ENCODE measurements around the gene CHID1.

CHID1 gene

DNA sequence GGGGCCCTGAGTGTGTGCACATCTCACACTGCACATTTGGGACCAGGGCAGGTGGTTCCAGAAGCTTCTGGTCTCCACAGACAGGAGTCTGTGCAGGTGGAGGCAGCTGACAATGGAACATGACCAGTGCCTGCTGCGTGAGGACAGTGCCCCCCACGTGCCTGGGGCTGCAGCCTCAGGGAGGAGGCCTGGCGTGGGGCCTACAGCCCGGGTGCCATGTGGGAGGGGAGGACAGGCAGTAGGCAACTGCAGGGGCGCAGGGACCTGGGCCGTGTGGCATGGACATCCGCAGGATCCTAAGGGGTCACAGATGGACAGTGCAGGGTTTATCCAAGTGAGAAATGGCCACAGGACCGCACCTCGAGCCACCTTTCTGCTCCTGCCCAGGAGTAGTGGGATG lies 39.1 kb downstream of the CHID1 start:
- Mint-ChIP-seq H3K36me3 (ENCODE audit: low read depth) (no peaks in the 10 kb centered on the region), H3K4me1 (ENCODE audit: low read depth) (no peaks in the 10 kb centered on the region), H3K27ac (no peak overlapping the region), H3K27me3 (ENCODE audit: low read depth) (no peaks in the 10 kb centered on the region), H3K9me3 (no peaks in the 10 kb centered on the region), H3K4me3 (no peak overlapping the region)

DNA sequence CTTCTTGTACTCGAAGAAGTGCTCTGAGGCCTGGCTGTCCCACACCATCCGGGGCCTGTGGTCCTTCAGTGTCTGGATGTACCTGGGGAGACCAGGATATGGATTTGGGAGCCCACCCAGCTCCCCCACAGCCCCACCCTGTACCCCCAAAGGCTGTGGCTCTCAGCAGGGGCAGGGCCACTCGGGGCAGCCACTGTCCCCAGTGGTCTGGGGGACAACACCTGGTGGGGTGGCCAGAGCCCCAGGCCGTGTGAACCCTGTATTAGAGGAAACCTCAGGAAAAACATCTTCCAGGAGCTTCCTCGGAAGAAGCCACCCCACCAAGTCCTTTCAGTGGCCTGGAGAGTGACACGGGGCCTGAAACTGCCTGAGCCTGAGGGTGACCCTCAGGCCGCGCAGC lies 40.2 kb downstream of the CHID1 start:
- no peak overlapping the region for H3K27ac Mint-ChIP-seq
- H3K27me3 Mint-ChIP-seq (ENCODE audit: low read depth) = no peaks in the 10 kb centered on the region
- no peaks in the 10 kb centered on the region for H3K4me1 Mint-ChIP-seq (ENCODE audit: low read depth)
- no peaks in the 10 kb centered on the region for H3K9me3 Mint-ChIP-seq
- H3K4me3 Mint-ChIP-seq = no peak overlapping the region
- no peaks in the 10 kb centered on the region for H3K36me3 Mint-ChIP-seq (ENCODE audit: low read depth)

DNA sequence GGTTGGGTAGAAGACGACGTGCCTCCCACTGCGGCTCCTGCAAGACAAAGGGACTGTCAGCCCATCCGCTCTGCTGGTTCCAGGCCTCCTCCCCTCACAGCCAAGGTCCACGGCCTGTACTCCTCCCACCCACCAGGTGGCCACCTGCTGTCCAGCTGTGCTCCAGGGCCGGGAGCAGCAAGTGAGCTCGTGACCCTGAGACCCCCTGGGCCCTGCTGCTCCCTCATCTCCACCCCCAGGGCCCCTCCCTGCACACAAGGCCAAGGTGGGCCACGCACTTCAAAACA lies 40.5 kb downstream of the CHID1 start:
- Mint-ChIP-seq H3K4me3 (no peak overlapping the region), H3K27ac (no peak overlapping the region), H3K9me3 (no peaks in the 10 kb centered on the region), H3K36me3 (ENCODE audit: low read depth) (no peaks in the 10 kb centered on the region), H3K4me1 (ENCODE audit: low read depth) (no peaks in the 10 kb centered on the region), H3K27me3 (ENCODE audit: low read depth) (no peaks in the 10 kb centered on the region)

DNA sequence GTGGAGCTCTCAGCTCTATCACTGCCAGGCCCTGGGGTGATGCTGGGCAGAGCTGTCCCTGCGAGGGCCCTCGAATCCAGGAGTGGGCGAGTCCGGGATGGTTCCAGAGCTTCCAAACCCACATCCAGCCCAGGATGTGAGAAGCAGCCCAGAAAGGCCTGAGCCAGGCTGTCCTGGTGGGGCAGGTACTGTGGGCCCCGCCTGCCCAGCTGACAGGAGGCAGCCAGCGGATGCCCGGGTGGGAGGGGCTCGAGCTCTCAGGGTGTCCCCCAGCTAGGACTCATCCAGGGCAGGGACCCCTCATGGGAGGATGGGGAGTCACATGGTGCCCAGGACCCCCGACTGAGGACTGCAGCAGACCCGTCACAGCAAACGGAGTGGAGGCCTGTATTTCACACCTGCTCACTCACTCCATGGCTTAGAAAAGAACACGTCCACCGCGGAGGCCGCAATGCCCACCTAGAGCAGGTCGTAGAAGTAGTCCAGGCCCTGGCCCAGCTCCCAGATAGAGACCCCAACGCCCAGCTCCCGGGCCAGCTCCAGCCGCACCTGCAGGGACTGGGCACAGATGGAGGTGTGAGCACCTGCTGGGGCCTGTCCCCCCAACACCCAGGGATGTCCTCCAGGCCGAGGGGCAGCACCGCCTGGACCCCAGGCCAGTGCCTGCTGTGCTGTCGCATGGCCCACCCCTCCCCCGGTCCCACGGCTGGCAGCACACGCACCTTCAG lies 41.0 kb downstream of the CHID1 start:
- H3K4me3 Mint-ChIP-seq = no peak overlapping the region
- H3K27ac Mint-ChIP-seq = no peak overlapping the region
- H3K9me3 Mint-ChIP-seq = no peaks in the 10 kb centered on the region
- no peaks in the 10 kb centered on the region for H3K36me3 Mint-ChIP-seq (ENCODE audit: low read depth)
- H3K4me1 Mint-ChIP-seq (ENCODE audit: low read depth) = no peaks in the 10 kb centered on the region
- no peaks in the 10 kb centered on the region for H3K27me3 Mint-ChIP-seq (ENCODE audit: low read depth)

DNA sequence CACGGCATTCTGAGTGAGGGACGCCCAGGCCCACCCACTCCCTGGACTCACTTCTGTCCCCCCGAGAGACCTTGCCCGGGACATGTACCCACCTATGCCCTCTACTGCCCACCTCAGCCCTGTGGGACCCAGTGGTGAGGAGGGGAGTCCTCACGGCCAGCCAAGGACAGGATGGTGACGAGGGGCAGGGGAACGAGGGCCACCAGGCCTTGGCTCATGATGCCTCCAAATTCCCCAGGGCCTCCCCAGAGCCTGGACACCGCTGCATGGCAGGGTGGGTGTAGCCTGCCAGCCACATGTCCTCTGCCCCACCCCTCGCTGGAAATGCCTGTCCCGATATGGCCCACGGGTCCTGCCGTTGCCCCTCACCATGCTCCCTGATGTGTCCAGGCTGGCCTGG lies 41.8 kb downstream of the CHID1 start:
- H3K27me3 Mint-ChIP-seq (ENCODE audit: low read depth) = no peaks in the 10 kb centered on the region
- no peaks in the 10 kb centered on the region for H3K9me3 Mint-ChIP-seq
- no peak overlapping the region for H3K4me3 Mint-ChIP-seq
- no peaks in the 10 kb centered on the region for H3K36me3 Mint-ChIP-seq (ENCODE audit: low read depth)
- H3K27ac Mint-ChIP-seq = no peak overlapping the region
- no peaks in the 10 kb centered on the region for H3K4me1 Mint-ChIP-seq (ENCODE audit: low read depth)

DNA sequence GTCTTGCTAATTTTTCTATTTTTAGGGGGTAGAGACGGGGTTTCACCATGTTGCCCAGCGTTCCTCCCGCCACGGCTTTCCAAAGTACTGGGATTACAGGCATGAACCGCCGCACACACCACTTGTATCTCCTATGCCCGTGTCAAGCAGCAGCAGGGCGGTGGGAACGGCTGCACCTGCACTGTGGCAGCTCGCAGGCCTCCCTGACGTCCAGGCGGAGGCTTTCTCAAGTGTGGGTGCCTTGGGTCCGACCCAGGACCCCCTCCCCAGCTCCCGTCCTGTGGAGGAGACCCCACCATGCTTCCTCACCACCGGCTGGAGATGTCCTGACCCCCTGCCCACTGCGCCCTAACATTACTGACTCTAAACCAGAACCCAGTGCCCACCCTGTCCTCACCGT lies 42.2 kb downstream of the CHID1 start:
- Mint-ChIP-seq H3K27ac (no peak overlapping the region), H3K9me3 (no peaks in the 10 kb centered on the region), H3K4me1 (ENCODE audit: low read depth) (no peaks in the 10 kb centered on the region), H3K27me3 (ENCODE audit: low read depth) (no peaks in the 10 kb centered on the region), H3K4me3 (no peak overlapping the region), H3K36me3 (ENCODE audit: low read depth) (no peaks in the 10 kb centered on the region)

DNA sequence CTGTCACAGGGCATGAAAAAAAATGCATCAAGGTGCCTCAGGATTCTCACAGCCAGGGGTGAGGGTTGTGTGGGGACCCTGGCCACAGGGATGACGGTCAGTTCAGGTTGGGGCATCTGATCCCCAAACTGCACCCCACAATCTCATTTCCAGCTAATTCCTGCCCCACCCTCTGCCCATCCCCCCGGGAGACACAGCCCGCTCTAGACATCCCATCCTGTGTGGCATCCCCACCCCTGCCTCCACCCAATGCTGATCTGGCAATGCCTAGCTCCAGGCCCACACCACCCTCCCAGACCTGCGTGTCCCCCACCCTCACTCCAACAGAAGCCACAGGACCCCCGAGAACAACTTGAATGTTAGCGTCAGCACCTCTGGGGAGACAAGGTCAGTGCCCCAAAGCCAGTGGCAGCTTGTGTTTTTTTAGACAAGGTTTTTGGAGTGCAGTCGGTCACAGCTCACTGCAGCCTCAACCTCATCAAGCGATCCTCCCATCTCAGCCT lies 42.7 kb downstream of the CHID1 start:
- no peak overlapping the region for H3K4me3 Mint-ChIP-seq
- no peaks in the 10 kb centered on the region for H3K9me3 Mint-ChIP-seq
- H3K27me3 Mint-ChIP-seq (ENCODE audit: low read depth) = no peaks in the 10 kb centered on the region
- H3K27ac Mint-ChIP-seq = no peak overlapping the region
- H3K36me3 Mint-ChIP-seq (ENCODE audit: low read depth) = no peaks in the 10 kb centered on the region
- no peaks in the 10 kb centered on the region for H3K4me1 Mint-ChIP-seq (ENCODE audit: low read depth)

DNA sequence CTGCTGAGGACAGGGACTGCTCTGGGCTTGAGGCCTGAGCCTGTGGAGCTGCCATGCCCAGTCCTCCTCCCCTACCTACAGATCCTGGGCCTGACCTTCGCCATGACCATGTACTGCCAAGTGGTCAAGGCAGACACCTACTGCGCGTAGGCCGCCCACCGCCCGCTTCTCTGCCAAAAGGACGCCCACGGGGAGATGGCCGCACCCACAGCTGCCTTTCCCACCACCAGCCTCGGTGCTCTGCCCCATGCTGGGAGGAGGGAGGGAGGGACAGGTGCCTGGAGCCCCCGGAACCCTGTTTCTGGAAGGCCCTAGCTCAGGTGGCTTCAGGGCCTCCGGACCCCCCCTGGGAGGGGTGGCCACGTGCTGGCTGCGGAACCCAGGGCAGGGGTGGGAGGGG lies 44.1 kb downstream of the CHID1 start:
- no peak overlapping the region for H3K27ac Mint-ChIP-seq
- H3K36me3 Mint-ChIP-seq (ENCODE audit: low read depth) = no peaks in the 10 kb centered on the region
- no peak overlapping the region for H3K4me3 Mint-ChIP-seq
- no peaks in the 10 kb centered on the region for H3K4me1 Mint-ChIP-seq (ENCODE audit: low read depth)
- no peaks in the 10 kb centered on the region for H3K9me3 Mint-ChIP-seq
- no peaks in the 10 kb centered on the region for H3K27me3 Mint-ChIP-seq (ENCODE audit: low read depth)

DNA sequence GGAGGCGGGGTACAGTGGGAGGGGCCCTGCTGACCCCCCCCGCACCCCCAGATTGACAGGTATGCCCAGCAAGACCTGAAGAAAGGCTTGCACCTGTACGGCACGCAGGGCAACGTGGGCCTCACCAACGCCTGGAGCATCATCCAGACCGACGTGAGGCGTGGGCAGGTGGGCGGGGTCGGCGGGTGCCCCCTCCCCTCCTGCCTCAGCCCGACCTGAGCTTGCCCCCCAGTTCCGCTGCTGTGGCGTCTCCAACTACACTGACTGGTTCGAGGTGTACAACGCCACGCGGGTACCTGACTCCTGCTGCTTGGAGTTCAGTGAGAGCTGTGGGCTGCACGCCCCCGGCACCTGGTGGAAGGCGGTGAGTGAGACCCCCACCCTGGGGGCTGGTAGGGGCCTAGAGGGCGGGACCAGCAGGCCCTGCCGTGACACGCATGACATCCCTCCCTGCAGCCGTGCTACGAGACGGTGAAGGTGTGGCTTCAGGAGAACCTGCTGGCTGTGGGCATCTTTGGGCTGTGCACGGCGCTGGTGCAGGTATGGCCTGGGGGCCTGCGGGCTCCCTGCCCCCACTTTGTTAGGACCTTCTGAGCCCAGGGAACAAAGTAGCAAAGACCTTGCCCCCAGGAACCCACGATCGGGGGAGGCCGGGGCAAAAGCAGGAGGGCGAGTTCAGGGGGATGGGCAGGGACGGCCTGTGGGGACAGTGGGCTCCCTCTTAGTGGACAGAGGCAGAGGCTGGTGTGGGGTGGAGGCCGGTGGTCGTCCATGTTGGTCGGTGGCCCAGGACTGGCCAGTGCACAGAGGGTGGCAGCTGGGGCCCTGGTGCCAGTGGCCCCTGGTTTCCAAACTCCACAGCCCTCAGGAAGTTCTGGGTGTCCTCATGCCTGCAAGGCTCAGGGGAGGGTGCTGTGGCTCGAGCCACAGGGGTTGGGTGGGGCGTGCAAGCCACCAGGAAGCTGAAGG lies 44.9 kb downstream of the CHID1 start:
- Mint-ChIP-seq H3K27ac (no peak overlapping the region), H3K36me3 (ENCODE audit: low read depth) (no peaks in the 10 kb centered on the region), H3K4me3 (no peak overlapping the region), H3K27me3 (ENCODE audit: low read depth) (no peaks in the 10 kb centered on the region), H3K9me3 (no peaks in the 10 kb centered on the region), H3K4me1 (ENCODE audit: low read depth) (no peaks in the 10 kb centered on the region)

DNA sequence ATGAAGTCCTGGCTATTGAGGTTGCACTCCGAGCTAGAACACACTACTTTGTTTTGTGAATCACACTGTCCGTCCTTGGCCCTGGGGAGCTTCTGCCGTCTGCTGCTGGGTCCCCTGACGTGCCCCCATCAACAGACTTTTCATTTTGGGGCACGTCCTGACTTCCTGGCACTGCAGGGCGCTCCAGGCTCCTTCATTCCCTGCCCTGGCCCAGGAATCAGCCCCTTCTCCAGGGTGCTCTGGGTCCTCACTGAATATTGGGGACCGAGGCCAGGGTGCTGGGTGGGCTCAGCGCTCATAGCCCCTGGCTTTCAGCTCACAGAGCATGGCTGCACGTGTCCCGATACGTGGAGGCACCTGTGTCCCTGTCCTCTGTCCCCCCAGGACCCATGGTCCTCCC lies 45.7 kb downstream of the CHID1 start:
- H3K4me1 Mint-ChIP-seq (ENCODE audit: low read depth) = no peaks in the 10 kb centered on the region
- no peaks in the 10 kb centered on the region for H3K27me3 Mint-ChIP-seq (ENCODE audit: low read depth)
- H3K4me3 Mint-ChIP-seq = no peak overlapping the region
- H3K27ac Mint-ChIP-seq = no peak overlapping the region
- no peaks in the 10 kb centered on the region for H3K36me3 Mint-ChIP-seq (ENCODE audit: low read depth)
- no peaks in the 10 kb centered on the region for H3K9me3 Mint-ChIP-seq

DNA sequence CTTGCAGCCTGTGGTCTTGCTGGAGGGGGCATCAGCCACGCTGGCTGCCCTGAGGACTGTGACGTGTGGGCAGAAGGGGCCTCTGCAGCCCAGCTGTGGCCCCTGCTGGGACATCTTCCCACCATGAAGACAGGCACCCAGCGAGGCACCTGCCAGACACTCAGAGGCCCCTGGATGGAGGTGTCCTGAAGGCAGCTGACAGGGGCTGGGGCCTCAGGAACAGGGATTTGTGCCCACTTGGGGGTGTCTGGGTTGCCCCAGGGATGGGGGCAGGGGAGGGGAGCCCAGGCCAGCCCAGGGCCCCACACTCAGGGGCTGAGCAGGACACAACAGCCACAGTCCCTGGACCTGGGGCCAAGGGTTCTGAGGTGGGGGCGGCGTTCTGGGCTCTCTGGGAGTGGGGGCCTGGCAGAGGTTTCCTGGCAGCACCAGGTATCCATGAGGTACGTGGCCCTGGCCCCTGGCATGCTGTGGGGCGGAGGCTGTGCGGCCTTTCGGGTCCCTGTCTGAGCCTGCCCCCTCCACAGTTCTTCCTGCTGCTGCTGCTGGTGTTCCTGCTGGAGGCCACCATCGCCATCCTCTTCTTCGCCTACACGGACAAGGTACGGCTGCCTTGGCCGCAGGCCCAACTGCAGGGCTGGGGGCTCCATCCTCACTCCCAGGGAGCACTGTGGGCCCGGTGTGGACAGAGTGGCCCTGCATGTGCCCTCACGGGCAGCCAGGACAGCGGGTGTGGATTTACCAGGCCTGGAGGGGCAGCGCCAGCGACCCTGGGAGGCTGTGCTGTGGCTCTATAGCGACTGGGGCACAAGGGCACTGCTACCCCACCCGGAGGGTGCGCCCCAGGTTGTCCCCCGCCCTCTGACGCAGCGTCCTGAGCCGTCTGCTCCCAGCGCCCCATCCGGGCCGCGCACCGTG lies 46.4 kb downstream of the CHID1 start:
- no peaks in the 10 kb centered on the region for H3K27me3 Mint-ChIP-seq (ENCODE audit: low read depth)
- H3K27ac Mint-ChIP-seq = no peak overlapping the region
- no peaks in the 10 kb centered on the region for H3K4me1 Mint-ChIP-seq (ENCODE audit: low read depth)
- no peaks in the 10 kb centered on the region for H3K36me3 Mint-ChIP-seq (ENCODE audit: low read depth)
- no peaks in the 10 kb centered on the region for H3K9me3 Mint-ChIP-seq
- no peak overlapping the region for H3K4me3 Mint-ChIP-seq

DNA sequence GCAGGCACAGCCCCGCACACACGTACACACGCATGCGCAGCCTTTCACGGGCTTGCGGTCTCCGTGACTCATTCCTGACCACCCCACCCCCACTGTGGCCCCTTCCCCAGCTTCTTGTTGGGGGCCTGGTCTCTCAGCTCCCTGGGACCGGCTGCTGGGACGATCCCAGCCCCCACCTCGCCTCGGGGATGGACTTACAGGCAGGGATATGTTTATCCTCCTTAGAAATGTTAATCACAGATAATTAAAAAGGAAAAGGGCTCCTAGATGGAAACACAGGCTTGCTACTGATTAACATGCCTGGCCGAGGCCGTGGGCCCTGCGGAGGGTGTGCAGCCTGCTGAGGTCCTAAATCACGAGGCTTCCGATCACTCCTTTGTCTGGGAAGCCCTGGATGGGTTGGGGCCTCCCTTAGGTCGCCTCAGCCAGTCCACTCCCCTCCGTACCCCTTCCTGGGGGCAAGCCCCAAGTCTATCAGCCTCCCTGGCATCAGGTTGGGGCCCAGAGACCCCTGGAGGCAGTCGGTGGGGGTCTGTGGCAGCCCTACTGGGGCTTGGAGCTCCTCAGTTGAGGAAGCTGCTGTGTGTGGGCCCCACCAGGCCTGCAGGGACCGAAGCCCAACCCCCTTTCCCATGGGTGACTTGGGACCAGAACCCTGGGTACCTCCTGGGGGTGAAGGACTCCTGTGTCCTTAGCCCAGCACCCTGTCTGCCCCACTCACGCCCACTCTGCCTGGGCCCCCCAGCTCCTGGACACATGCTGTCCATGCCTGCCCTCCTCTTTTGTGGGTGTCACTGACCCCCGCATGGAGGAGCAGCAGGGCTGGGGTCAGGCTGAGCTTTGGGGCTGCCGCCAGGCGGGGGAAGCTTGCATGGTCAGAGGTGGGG lies 47.3 kb downstream of the CHID1 start:
- Mint-ChIP-seq H3K4me3 (no peak overlapping the region), H3K27ac (no peak overlapping the region), H3K4me1 (ENCODE audit: low read depth) (no peaks in the 10 kb centered on the region), H3K27me3 (ENCODE audit: low read depth) (no peaks in the 10 kb centered on the region), H3K36me3 (ENCODE audit: low read depth) (no peaks in the 10 kb centered on the region), H3K9me3 (no peaks in the 10 kb centered on the region)

DNA sequence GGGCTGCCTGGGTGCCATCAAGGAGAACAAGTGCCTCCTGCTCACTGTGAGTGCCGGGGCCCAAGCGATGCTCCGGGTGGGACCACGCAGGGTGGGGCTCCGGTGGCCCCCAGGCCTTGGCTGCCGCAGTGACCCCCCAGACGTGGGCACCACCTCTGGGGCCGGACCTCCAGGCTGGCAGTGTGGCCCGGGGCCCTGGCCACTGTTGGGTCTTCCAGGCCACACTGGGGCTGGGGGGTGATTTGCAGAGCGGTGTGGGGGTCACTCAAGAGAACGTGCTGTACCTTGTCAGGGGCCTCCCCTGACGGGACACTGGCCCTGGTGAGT lies 48.0 kb downstream of the CHID1 start:
- Mint-ChIP-seq H3K36me3 (ENCODE audit: low read depth) (no peaks in the 10 kb centered on the region), H3K4me3 (no peak overlapping the region), H3K27me3 (ENCODE audit: low read depth) (no peaks in the 10 kb centered on the region), H3K27ac (no peak overlapping the region), H3K9me3 (no peaks in the 10 kb centered on the region), H3K4me1 (ENCODE audit: low read depth) (no peaks in the 10 kb centered on the region)
